Hematopoietic multipotent progenitor cell (in vitro differentiated cells): ENCODE data around the gene SEMA3B. TPM values are rescaled to one million over a fixed set of nuclear protein-coding genes. Genes with fewer than 3 reads are reported as not detected.

Experiments used
- DNase-seq, 3 donors: peaks; one replicate each; pipeline ENCODE4 v3.0.0-alpha.2; 2011 to 2015; ENCODE audit warnings: low read depth in 2 of 3, low spot score in 2 of 3
- total RNA-seq: library from RNA; depleted of rRNA; stranded (reverse); fragments of >200 nt; gene quantifications from one replicate; pipeline ENCODE4 v1.2.3, GENCODE V29; 2012

The SEMA3B gene
- total RNA-seq, 1 donor, result 0.54 TPM

GRCh38 chr3:50289130-50289529 is 20.2 kb downstream of the SEMA3B start:
- DNase-seq, result no peak

- DNase-seq, result no peak
Observed at GRCh38 chr3:50290161-50290641, 21.3 kb downstream of the SEMA3B start.

- peak; percentile 84 to 97 (median 96) for DNase-seq
Observed at GRCh38 chr3:50292159-50293078, 23.5 kb downstream of the SEMA3B start, which contains the start of gene IFRD2. Gene IFRD2, minus strand, starts transcription at chr3:50292429. Its CDS starts 155 bp downstream, at chr3:50292274.

- no peak for DNase-seq
Observed at GRCh38 chr3:50293079-50293801, 24.3 kb downstream of the SEMA3B start.

- no peak for DNase-seq
Observed at GRCh38 chr3:50294089-50294488, 25.1 kb downstream of the SEMA3B start.

- no peak for DNase-seq
Observed at GRCh38 chr3:50294492-50295403, 25.8 kb downstream of the SEMA3B start.

- no peak for DNase-seq
Observed at GRCh38 chr3:50295553-50296431, 26.8 kb downstream of the SEMA3B start.

- DNase-seq, result no peak
Observed at GRCh38 chr3:50296721-50297383, 27.9 kb downstream of the SEMA3B start.

- no peak for DNase-seq
Observed at GRCh38 chr3:50297384-50297775, 28.4 kb downstream of the SEMA3B start.

- DNase-seq, result no peak
Observed at GRCh38 chr3:50297896-50298725, 29.2 kb downstream of the SEMA3B start.

- DNase-seq, result peak; percentile 97 to 99 (median 99)
Observed at GRCh38 chr3:50298836-50299637, 30.1 kb downstream of the SEMA3B start, which contains the start of the genes HYAL3 and NAA80. Gene HYAL3, minus strand, starts transcription at chr3:50299405. Its CDS starts 3,803 bp downstream, at chr3:50295602. Gene NAA80, minus strand, starts transcription at chr3:50299405. Its CDS starts 1,942 bp downstream, at chr3:50297463.

- DNase-seq, result no peak
Observed at GRCh38 chr3:50299638-50299928, 30.6 kb downstream of the SEMA3B start.

GRCh38 chr3:50299929-50300680 is 31.2 kb downstream of the SEMA3B start:
- peak in 2 of 3 donors; percentile 41 to 64 for DNase-seq

GRCh38 chr3:50300681-50301254 is 31.8 kb downstream of the SEMA3B start:
- DNase-seq, result no peak

GRCh38 chr3:50302095-50303012 is 33.4 kb downstream of the SEMA3B start:
- no peak for DNase-seq
